SW480 (cell line): ENCODE measurements around the gene FGFR2.
A peak's percentile ranks its signal among the peaks of the same experiment; 100 is the strongest.
"Not testable (repeated sequence)": the region's sequence is repeated elsewhere in the genome, so short reads cannot be mapped to it uniquely, and the experiment has no call there.

Experiments
- DNase-seq: peaks from one replicate; pipeline ENCODE4 v3.0.0-alpha.2; 2016; ENCODE audit warnings: low spot score

The FGFR2 gene

GRCh38 chr10:121590772-121591171 is 7.5 kb downstream of the FGFR2 start:
- DNase-seq: no peak

DNA sequence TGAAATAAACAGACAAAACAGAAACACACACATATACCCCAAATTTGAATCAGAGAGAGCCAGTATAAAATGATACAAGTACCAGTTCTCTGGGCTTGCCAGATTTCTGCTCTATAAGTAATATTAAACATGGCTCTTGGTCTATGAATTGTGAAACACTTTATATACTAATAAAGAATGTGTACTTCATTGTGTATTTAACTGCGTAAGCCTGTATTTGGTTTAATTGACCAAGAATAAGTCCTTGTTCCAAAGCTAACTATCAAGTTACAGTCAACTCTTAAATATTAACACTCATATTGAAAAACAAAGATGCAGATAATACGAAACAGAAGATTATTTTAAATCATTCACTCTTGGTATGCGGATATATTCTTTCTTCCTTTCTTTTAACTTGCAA is 8.7 kb downstream of the FGFR2 start:
- DNase-seq: no peak

DNA sequence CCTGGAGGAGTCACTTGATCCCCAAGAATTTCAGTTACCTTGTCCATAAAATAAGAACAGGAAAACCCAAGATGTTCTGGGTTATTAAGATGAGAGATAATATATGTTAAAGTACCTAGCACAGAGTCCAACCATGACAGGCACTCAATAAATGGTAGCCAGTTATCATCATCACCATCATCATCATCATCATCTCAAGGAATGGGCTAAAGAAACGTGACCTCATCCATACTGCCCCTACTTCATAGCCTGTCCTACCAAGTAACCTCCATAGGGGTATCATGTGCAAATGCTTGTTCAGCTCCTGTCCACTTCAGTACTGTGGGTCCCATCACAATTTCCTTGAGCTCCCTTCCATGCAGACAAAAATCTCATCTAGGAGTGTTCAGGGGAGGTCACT is 14.4 kb downstream of the FGFR2 start:
- no peak for DNase-seq

- DNase-seq: no peak
Measured at GRCh38 chr10:121583258-121583657, 15.0 kb downstream of the FGFR2 start.

DNA sequence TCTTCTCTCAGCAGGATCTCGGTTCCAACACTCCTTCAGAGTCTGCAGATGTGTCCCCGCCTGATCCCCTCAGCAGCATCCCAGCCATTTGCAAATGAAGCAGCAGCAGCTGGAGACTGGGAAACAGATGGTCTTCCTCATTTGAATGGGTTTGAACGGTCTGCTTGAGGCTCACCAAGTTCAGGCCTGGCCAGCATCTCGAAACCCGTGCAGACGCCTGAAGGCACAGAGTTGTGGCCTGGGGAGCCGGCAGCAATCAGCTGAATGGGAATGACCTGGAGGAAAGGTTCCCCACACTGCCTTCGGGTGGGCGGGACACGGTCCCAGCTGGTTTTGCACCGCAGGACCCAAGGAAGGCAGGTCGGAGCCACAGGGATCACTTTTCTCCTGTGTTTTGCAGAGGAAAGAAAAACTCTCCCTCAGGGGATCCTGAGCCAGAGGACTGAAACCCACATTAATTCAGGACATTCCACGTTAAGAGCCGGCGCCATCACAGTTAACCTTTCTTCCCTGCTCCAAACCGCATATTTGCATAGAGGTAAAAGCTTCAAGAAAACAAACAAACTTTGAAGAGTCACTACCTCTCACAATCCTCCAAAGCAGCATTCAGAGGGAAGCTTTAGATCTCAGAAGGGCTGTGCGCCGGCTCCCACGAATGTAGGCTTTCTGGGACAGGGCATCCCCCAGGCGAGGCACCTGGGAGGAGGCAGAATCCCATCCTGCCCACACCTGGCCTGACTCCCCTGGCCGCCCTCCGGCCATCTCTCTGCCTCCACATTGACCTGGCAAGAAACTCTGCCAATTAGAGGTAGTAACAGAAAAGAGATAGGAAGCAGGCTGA is 17.7 kb downstream of the FGFR2 start:
- DNase-seq: no peak

DNA sequence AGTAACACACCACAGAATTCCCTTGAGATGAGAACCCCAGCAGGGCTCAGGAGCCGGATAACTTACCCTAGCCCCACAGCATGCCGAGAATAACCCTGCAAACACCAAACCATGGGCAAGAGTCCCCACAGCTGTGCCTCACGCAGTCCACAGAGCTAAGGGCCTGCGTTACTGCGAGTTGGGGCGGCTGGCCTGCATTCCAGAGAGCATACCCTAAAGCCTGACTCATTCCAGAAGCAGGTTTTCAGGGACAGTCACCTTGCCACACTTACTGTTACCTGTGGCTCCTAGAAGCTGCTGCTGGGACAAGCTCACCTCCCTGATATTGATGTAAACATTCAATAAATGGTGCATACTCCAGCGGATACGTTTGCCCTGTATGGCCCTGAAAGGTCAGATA is 18.6 kb downstream of the FGFR2 start:
- DNase-seq: peak; percentile 40

- DNase-seq: no peak
Measured at GRCh38 chr10:121578965-121579364, 19.3 kb downstream of the FGFR2 start.

DNA sequence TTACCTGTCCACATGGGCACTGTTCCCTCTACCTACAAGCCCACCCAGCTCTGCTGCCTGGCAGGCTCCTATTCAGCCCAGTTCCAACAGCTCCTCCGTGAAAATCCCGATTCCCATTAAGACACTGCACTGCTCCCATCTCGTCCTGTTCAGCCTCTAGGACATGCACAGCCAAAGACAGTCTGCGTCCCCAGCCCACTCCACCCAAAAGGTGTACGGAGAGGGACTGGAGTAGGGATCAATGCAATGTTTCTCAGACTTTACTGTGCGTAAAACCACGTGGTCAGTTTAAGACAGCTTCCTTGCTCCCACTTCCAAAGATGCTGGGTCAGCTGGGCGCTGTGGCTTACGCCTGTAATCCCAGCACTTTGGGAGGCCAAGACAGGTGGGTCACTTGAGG is 19.9 kb downstream of the FGFR2 start:
- DNase-seq: no peak

GRCh38 chr10:121577568-121577967 is 20.7 kb downstream of the FGFR2 start:
- no peak for DNase-seq

DNA sequence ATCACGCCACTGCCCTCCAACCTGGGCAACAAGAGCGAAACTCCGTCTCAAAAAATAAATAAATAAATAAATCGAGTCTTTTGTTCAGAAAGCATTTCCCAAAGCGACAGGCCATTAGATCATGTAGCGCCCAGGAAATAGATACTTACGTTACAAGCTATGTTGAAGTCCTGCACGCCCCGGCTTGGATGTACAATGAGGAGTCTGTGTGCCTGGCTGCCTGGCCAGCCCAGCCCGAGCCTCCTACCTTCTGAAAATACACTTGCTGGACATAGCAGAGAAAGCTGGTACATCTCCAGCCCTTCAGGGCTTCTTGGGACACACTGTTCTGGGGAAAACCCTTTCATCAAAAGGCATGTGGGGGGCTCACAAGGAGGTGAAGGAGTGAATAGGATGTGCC is 22.1 kb downstream of the FGFR2 start:
- DNase-seq: no peak

- no peak for DNase-seq
Measured at GRCh38 chr10:121574519-121575166, 23.6 kb downstream of the FGFR2 start.

DNA sequence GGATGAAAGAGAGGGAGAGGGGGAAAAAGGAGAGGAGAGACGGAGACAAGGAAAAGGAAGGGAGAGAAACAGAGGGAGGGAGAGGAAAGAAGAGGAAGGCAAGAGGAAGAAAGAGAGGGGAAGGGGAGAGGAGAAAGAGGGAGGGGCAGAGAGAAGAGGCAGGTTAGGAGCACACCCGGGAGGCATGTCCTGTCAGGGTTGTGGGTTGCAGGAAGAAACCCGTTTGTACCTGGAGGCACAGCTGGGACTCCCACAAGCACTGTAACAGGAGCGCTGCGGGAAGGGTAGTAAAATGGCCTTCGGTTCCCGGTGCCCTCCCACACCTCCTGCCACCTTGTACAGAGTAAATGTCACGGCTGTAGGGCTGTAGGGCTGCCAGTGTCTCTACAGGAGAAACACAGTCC is 24.7 kb downstream of the FGFR2 start:
- no peak for DNase-seq

DNA sequence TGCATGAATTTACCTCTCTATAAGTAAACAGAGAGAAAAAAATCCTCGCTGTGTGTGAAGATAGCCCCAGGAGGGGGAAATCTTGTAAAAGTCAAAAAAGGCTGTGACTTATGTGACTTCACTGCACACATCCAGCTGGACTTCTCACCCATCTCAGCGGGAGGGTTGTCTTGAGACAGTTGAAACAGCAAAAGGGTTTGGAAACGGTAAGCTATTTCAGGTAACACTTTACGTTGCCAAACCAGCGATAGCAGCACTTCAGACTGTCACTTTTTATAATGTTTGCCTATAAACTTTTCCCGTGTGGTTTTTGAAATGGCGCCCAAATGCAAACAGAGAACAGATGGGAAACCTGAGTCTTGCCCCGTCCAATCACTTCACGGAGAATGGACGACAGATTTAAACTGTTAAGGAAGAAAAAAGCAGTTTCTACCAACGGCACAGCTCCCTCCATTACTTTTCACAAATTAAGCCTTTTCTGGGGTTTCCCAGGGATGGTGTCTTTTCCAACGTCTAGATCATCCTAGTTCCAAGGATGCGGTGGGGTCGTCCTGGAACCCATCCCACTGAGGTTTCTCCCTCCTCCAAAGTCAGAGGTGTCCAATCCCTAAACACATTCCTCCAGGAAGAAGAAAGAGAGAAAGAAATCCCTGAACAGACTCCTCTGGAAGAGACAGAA is 25.2 kb downstream of the FGFR2 start:
- no peak for DNase-seq

DNA sequence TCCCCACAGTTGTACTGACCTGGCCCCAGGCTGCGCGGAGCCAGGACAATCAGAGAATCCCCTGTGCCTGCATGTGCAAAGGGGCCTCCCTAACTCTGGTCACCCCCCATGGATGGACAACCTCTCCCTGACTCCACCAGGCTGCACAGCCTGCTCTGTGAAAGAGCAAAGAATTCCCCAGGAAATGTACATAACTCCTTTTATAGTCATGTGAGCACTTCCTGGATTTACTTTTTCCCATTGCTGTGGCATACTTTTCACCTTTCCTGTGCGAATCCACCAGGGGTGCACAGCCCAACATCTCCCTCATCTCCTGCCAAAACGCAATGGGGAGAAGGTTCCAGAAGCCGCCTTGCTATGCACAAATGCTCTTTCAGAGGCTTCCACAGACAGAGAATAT is 27.9 kb downstream of the FGFR2 start:
- DNase-seq: no peak

GRCh38 chr10:121568275-121568674 is 30.0 kb downstream of the FGFR2 start:
- no peak for DNase-seq

DNA sequence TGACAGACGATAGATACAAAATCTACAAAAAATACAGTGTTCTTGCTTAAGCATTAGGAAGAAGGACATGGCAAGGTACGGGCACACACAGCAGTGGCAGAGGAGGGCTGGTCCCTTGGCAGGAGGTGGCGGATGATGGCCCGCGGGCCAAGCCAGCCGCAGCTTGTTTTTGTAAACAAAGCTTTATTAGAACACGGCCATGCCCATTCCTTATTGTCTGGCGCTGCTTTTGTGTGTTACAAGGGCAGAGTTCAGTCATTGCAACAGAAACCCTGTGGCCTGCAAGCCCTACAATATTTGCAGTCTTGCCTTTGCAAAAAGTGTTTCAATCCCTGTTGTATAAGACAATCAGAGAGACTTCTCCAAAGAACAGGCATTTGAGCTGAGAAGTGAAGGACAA is 30.7 kb downstream of the FGFR2 start:
- no peak for DNase-seq

DNA sequence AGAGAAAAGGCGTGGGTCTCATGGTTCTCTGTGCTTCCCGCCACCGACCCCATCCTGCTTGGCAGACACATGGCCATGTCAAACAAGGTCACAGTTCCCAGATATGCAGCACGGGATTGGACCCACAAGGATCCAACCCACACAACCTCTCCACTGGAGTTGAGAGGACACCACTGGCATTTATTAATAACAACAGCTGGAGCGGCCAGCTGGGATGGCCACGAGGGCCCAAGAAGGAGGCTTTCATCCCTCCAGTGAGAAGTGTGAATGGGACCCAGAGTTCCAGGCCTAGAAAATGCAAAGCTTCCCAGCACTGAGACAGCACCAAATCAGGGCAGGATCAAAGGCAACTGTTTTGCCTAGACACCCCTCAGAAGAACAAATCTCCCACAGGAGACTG is 31.5 kb downstream of the FGFR2 start:
- DNase-seq: no peak

DNA sequence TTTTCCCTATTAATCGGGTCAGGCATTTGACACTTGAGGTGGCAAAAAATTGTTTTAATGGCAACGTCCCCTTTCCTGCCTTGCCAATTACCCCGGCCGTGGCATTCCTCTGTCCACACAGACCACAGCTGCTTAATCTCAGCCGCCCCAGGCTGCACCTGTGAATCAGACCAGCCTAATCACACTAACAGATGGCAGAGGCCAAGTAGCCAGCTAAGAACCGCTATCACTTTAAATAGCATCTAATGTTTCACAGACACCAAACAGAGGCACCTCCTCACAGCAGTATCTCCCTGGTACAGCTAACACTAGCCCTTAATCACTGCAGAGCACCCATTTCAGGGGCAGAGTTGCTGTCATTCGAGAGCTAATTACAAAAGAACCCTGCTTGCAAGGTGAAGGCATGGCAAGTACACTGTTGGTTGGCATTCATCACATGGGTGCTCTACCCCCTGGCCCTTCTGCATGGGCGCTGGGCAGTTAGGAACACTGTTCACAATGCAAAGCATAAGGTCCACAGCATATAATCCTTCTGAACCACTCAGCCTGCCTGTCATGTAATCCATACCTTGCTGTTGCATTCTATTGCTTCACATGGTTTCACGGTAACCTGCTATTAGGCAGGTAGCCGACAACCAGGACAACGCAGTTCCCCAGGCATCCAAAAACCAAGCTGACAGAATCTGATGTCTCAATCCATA is 38.8 kb downstream of the FGFR2 start:
- no peak for DNase-seq

DNA sequence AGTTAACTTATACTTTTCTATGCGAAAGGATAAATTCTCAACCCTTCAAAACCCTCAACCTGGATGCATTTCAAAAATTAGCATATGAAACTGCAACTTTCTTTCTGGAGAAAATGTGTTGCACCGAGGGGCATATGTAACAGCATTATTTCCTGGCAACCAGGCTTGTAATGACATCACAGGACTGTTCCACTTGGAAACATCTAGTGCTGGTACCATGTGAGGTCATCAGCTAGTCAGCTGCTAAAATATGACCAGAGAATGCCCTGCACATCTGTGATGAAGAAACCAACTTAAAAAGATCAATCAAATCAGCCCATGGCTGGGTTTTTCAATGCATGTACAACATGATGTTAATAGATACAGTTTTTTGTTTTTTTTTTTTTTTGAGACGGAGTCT is 40.0 kb downstream of the FGFR2 start:
- DNase-seq: no peak

GRCh38 chr10:121556918-121557573 is 41.2 kb downstream of the FGFR2 start:
- no peak for DNase-seq

DNA sequence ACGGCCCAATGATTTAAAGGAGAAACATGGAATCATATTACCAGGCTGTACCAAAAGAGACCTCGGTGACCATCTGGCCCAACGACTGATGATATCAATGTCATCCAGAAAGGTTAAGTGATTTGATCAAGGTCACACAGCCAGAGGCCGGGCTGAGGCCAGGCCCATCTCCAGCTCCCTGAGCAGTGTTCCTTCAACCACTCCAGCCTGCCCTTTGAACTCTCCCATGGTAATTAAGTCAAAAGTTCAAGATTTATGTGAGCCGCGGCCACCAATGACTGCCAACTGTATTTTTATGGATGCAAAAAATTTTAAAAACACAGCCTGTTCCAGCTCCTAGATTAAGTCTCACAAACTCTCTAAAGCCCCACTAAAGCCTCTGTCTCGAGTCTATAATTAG is 41.8 kb downstream of the FGFR2 start:
- DNase-seq: no peak

DNA sequence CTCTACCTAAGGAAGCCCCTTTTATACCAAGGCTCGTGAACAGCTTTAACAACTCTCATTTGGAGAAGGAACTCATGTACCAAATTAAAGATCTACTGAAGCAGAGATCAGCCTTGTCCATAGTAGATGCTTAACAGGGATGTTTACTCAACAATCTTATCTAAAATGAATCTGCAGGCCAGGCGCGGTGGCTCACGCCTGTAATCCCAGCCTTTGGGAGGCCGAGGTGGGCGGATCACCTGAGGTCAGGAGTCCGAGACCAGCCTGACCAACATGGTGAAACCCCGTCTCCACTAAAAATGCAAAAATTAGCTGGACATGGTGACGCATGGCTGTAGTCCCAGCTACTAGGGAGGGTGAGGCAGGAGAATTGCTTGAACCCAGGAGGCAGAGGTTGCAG is 43.3 kb downstream of the FGFR2 start:
- DNase-seq: not testable (repeated sequence)
